ENCODE measurements around the gene FAM13A.
"Not testable (repeated sequence)": the region's sequence is repeated elsewhere in the genome, so short reads cannot be mapped to it uniquely, and the experiment has no call there.

Gene FAM13A

DNA sequence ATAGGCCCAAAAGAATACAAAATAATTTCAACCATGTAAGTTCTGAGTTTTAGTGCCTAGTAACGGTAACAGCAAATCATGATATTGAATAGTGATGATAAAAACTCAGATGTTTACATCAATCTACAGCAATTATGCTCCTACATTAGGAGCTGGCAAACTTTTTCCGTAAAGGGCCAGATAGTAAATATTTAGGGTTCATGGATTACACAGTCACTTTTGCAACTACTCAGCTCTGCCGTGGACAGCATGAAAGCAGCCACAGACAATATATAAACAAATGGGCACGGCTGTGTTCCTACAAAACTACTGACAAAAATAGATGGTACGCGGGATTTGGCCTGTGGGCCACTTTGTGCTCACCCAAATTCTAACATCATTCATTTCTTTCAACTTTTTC, 191.5 kb downstream of the FAM13A start:
- no peak for TF ChIP-seq CTCF (IDR thresholded peaks at IDR 0.05; ENCODE audit: low read depth, low read length)
- H3K4me3 ChIP-seq (ENCODE audit: low read depth, low read length), result no peak overlapping the region

DNA sequence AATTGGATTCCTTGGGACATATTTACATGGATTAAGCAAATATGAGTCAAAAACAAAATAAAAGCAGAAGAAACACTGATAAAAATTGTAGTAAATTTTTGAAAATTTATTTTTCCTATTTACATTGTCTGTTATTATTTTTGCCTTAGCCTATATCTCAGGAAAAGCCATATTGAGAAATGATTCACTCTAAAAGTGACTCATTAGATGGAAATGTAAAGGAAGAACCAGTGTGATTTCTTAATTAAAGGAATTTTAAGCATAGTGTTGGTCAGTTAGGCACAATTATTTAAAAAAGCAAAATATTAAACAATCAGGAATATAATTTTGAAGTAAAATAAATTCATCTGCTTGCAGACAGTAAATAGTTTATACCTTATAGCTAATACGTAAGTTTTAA, 191.9 kb downstream of the FAM13A start:
- TF ChIP-seq CTCF (IDR thresholded peaks at IDR 0.05; ENCODE audit: low read depth, low read length), result no peak
- H3K4me3 ChIP-seq (ENCODE audit: low read depth, low read length), result no peak overlapping the region

- no peak for TF ChIP-seq CTCF (IDR thresholded peaks at IDR 0.05; ENCODE audit: low read depth, low read length)
- no peak overlapping the region for H3K4me3 ChIP-seq (ENCODE audit: low read depth, low read length)
These were observed 196.4 kb downstream of the FAM13A start for GRCh38 chr4:88860586-88860985.

DNA sequence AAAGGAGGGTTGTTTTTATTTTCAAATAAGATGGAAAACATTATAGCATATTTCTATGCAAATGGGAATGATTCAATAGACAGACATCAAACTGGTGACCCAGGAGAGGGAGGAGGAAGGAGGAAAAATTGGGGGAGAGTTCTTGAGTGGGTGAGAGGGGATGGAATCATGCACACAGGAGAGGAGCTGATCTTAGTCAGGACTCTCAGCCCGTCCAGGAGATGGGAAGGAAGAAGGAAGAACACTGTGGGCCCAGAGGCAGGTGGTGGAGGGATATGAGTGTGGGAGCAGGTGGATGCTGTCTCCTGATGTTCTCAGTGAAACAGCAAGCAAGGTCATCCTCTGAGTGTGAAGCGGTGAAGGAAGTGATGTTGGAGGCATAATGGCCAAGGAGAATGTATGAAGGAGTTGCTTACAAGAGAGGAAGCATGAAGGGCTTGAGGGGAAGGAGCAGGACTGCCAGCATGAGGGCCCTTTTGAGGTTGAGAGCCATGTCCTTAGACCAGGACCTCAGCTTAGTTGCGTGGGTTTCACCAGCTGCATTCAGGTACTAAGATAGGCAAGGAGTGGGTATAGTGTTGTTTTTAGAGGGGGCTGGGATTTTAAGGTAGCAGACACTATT, 197.7 kb downstream of the FAM13A start:
- H3K4me3 ChIP-seq (ENCODE audit: low read depth, low read length), result no peak overlapping the region
- TF ChIP-seq CTCF (IDR thresholded peaks at IDR 0.05; ENCODE audit: low read depth, low read length), result no peak

GRCh38 chr4:88858752-88859151, 198.2 kb downstream of the FAM13A start:
- no peak overlapping the region for H3K4me3 ChIP-seq (ENCODE audit: low read depth, low read length)
- no peak for TF ChIP-seq CTCF (IDR thresholded peaks at IDR 0.05; ENCODE audit: low read depth, low read length)

GRCh38 chr4:88857588-88857987, 199.4 kb downstream of the FAM13A start:
- H3K4me3 ChIP-seq (ENCODE audit: low read depth, low read length), result no peak overlapping the region
- TF ChIP-seq CTCF (IDR thresholded peaks at IDR 0.05; ENCODE audit: low read depth, low read length), result no peak

- TF ChIP-seq CTCF (IDR thresholded peaks at IDR 0.05; ENCODE audit: low read depth, low read length), result no peak
- no peak overlapping the region for H3K4me3 ChIP-seq (ENCODE audit: low read depth, low read length)
These were observed 202.5 kb downstream of the FAM13A start for GRCh38 chr4:88854481-88854880.

GRCh38 chr4:88853583-88853982, 203.4 kb downstream of the FAM13A start:
- H3K4me3 ChIP-seq (ENCODE audit: low read depth, low read length), result not testable (repeated sequence)
